ENCODE results near the gene THBD.

THBD gene

DNA sequence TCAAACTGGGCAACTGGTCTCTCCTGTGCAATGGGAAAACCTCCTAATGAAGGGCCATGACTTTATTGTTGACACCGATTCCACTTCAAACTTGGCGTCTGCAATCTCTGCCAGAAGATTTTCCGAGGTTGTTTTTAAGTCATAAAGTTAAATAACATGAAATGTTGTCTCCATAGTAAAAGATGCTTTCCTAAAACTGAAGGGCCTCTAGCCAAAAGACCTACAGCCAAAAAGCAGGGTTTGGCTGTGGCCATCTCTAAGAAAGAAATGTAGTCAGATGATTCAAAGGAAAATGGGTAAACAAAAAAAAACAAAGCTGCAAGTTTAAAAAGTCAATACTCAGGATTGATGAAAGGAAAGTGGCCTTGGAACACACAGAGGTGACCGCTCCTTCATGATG is 22.5 kb upstream of the THBD start:
- no peak for TF ChIP-seq CSRNP3 (CRISPR knock-in tag; IDR thresholded peaks at IDR 0.05)
- TF ChIP-seq CSDC2 (CRISPR knock-in tag; IDR thresholded peaks at IDR 0.05), result no peak
- no peak for TF ChIP-seq ZNF70 (CRISPR knock-in tag; IDR thresholded peaks at IDR 0.05)
- TF ChIP-seq TCF4 (CRISPR knock-in tag; IDR thresholded peaks at IDR 0.05; ENCODE audit: borderline replicate concordance), result no peak
- TF ChIP-seq ISL1 (CRISPR knock-in tag; IDR thresholded peaks at IDR 0.05), result no peak
- ATAC-seq, result no peak

DNA sequence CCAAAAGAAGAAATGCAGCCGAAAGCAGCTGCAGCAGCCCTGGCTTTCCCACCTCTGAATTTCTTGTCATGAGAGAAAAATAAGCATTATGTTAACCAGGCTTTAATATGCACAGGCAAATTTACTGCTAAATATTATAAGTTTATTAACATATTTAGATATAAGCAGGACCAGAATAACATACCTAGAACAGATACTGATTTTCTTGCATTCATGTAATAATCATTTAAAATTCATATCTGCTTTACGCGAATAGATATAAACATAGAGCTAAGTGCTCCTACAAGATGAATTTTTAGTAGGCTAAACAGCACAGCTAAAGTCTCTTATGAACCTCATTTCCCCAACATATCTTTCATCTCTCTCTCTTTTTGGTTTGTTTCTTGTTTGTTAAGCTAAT is 21.9 kb upstream of the THBD start:
- no peak for ATAC-seq
- TF ChIP-seq ZNF565 (CRISPR knock-in tag; conservative IDR thresholded peaks at IDR 0.05; ENCODE audit: low read depth), result no peak
- no peak for TF ChIP-seq CSDC2 (CRISPR knock-in tag; IDR thresholded peaks at IDR 0.05)
- TF ChIP-seq, protein P1, sequence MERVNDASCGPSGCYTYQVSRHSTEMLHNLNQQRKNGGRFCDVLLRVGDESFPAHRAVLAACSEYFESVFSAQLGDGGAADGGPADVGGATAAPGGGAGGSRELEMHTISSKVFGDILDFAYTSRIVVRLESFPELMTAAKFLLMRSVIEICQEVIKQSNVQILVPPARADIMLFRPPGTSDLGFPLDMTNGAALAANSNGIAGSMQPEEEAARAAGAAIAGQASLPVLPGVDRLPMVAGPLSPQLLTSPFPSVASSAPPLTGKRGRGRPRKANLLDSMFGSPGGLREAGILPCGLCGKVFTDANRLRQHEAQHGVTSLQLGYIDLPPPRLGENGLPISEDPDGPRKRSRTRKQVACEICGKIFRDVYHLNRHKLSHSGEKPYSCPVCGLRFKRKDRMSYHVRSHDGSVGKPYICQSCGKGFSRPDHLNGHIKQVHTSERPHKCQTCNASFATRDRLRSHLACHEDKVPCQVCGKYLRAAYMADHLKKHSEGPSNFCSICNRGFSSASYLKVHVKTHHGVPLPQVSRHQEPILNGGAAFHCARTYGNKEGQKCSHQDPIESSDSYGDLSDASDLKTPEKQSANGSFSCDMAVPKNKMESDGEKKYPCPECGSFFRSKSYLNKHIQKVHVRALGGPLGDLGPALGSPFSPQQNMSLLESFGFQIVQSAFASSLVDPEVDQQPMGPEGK (CRISPR knock-in tag; IDR thresholded peaks at IDR 0.05; ENCODE audit: borderline replicate concordance), result no peak
- TF ChIP-seq ZC3H10 (CRISPR knock-in tag; IDR thresholded peaks at IDR 0.05), result no peak
- no peak for TF ChIP-seq SNAI2 (CRISPR knock-in tag; IDR thresholded peaks at IDR 0.05)
- TF ChIP-seq ZFP30 (CRISPR knock-in tag; IDR thresholded peaks at IDR 0.05), result no peak
- TF ChIP-seq POU6F1 (CRISPR knock-in tag; IDR thresholded peaks at IDR 0.05; ENCODE audit: borderline replicate concordance, low read depth), result no peak
- TF ChIP-seq ZNF8 (CRISPR knock-in tag; IDR thresholded peaks at IDR 0.05), result no peak
- no peak for TF ChIP-seq BACH2 (CRISPR knock-in tag; IDR thresholded peaks at IDR 0.05; ENCODE audit: borderline replicate concordance)
- no peak for TF ChIP-seq ARNTL (CRISPR knock-in tag; IDR thresholded peaks at IDR 0.05; ENCODE audit: borderline replicate concordance, low read depth)
- no peak for TF ChIP-seq TOX (CRISPR knock-in tag; IDR thresholded peaks at IDR 0.05; ENCODE audit: borderline replicate concordance)
- no peak for TF ChIP-seq TCF4 (CRISPR knock-in tag; IDR thresholded peaks at IDR 0.05; ENCODE audit: borderline replicate concordance)
- no peak for TF ChIP-seq OSR1 (CRISPR knock-in tag; IDR thresholded peaks at IDR 0.05)
- TF ChIP-seq, protein P2, sequence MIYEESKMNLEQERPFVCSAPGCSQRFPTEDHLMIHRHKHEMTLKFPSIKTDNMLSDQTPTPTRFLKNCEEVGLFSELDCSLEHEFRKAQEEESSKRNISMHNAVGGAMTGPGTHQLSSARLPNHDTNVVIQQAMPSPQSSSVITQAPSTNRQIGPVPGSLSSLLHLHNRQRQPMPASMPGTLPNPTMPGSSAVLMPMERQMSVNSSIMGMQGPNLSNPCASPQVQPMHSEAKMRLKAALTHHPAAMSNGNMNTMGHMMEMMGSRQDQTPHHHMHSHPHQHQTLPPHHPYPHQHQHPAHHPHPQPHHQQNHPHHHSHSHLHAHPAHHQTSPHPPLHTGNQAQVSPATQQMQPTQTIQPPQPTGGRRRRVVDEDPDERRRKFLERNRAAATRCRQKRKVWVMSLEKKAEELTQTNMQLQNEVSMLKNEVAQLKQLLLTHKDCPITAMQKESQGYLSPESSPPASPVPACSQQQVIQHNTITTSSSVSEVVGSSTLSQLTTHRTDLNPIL (CRISPR knock-in tag; IDR thresholded peaks at IDR 0.05; ENCODE audit: low read depth), result no peak
- TF ChIP-seq RARB (CRISPR knock-in tag; IDR thresholded peaks at IDR 0.05), result no peak
- no peak for TF ChIP-seq ISL1 (CRISPR knock-in tag; IDR thresholded peaks at IDR 0.05)
- TF ChIP-seq, protein P3, sequence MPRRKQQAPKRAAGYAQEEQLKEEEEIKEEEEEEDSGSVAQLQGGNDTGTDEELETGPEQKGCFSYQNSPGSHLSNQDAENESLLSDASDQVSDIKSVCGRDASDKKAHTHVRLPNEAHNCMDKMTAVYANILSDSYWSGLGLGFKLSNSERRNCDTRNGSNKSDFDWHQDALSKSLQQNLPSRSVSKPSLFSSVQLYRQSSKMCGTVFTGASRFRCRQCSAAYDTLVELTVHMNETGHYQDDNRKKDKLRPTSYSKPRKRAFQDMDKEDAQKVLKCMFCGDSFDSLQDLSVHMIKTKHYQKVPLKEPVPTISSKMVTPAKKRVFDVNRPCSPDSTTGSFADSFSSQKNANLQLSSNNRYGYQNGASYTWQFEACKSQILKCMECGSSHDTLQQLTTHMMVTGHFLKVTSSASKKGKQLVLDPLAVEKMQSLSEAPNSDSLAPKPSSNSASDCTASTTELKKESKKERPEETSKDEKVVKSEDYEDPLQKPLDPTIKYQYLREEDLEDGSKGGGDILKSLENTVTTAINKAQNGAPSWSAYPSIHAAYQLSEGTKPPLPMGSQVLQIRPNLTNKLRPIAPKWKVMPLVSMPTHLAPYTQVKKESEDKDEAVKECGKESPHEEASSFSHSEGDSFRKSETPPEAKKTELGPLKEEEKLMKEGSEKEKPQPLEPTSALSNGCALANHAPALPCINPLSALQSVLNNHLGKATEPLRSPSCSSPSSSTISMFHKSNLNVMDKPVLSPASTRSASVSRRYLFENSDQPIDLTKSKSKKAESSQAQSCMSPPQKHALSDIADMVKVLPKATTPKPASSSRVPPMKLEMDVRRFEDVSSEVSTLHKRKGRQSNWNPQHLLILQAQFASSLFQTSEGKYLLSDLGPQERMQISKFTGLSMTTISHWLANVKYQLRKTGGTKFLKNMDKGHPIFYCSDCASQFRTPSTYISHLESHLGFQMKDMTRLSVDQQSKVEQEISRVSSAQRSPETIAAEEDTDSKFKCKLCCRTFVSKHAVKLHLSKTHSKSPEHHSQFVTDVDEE (CRISPR knock-in tag; IDR thresholded peaks at IDR 0.05), result no peak
- no peak for TF ChIP-seq PPARA (CRISPR knock-in tag; IDR thresholded peaks at IDR 0.05; ENCODE audit: borderline replicate concordance)

GRCh38 chr20:23069108-23069507 is 19.6 kb upstream of the THBD start:
- TF ChIP-seq BACH2 (CRISPR knock-in tag; IDR thresholded peaks at IDR 0.05; ENCODE audit: borderline replicate concordance) (no peak), SNAI2 (CRISPR knock-in tag; IDR thresholded peaks at IDR 0.05) (no peak), ZNF70 (CRISPR knock-in tag; IDR thresholded peaks at IDR 0.05) (no peak), POU6F1 (CRISPR knock-in tag; IDR thresholded peaks at IDR 0.05; ENCODE audit: borderline replicate concordance, low read depth) (no peak), TOX (CRISPR knock-in tag; IDR thresholded peaks at IDR 0.05; ENCODE audit: borderline replicate concordance) (no peak), ZNF8 (CRISPR knock-in tag; IDR thresholded peaks at IDR 0.05) (no peak), ISL1 (CRISPR knock-in tag; IDR thresholded peaks at IDR 0.05) (no peak)
- TF ChIP-seq, protein P1 (CRISPR knock-in tag; IDR thresholded peaks at IDR 0.05; ENCODE audit: borderline replicate concordance), result no peak
- TF ChIP-seq, protein P2 (CRISPR knock-in tag; IDR thresholded peaks at IDR 0.05; ENCODE audit: low read depth), result no peak

More at GRCh38 chr20:23069108-23069507, 19.6 kb upstream of the THBD start:
- ATAC-seq, result no peak

All from SK-N-SH treated with all-trans-retinoic acid at 6 μM for 48 hours (cell line).